ENCODE results near the gene EIF3I. TPM values are rescaled to one million over a fixed set of nuclear protein-coding genes. Genes with fewer than 3 reads are reported as not detected.

The EIF3I gene
- total and polyA plus RNA-seq, 2 of the 13 experiments (the other 11 are each of a cell fraction or from before 2014, with no cell fraction given) = 210 to 223 TPM

DNA sequence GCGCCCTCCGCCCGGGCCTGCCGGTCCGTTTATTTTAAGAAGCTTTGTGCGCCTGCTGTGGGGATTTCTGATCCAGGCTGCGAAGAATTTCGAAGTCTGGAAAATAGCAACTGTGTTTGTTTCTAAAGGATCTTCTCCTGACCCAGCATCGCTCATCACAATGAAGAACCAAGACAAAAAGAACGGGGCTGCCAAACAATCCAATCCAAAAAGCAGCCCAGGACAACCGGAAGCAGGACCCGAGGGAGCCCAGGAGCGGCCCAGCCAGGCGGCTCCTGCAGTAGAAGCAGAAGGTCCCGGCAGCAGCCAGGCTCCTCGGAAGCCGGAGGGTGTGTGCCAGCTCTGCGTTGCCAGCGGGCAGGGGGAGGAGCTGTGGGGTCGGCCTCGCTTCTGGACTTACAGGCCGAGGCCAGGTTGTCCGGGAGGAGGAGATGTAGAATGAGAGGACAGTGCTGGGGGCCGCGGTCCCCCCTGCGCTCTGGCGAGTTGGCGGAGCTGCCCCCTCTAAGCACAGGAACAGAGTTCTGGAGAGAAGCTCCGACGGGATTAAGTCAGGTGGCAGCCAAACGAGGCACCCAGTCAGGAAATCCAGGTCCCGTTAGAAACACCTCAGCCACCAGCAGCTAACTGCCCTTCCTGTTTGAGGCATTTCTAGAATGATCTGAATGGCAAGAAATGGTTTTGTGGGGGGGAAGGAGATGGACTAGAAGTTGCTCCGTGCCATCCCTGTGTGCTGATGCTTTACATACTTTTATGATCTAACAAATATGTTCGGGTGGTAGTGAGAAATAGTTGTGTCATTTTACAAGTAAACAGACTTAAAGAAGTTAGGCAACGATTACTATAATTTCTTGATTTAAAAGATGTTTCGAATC is 41.8 kb upstream of the EIF3I start:
- intact Hi-C loops (cut with micrococcal nuclease; ENCODE audit: unreplicated experiment) = no loop called here
- ChIA-PET POLR2A (interaction anchor here (1.2 to 2.7 kb wide), 13 partner anchors 18 to 214 kb away, joined by 3 to 38 read pairs (median 8); partner anchors contain the start of genes BSDC1, CCDC28B, EIF3I and HDAC1), CTCF (ENCODE audit: low intra/inter-chr PET ratio, low total read pairs) (no interaction called here)
- BruUV-seq (replicated peaks) = no TSS peak
- WGBS (ENCODE audit: low lambda C conversion rate) = 6% methylated on average over 35 of the region's 36 CpGs
- H3K79me2 ChIP-seq (ENCODE audit: insufficient read depth, low read length) = peaks cover 40% of the 10 kb centered on the region
- H3K4me1 ChIP-seq (ENCODE audit: insufficient read depth, low read length) = peaks cover 67% of the 10 kb centered on the region
- H3K9ac ChIP-seq (ENCODE audit: insufficient read depth, low read depth, low read length) = peak overlapping the region; percentile 84
- FAIRE-seq (no peak), DNase-seq (ENCODE audit: low spot score) (peak; percentile 18), ATAC-seq (peak; percentile 43)
- peaks cover 2% of the 10 kb centered on the region; the same call in 1 of the 2 replicates for H4K20me1 ChIP-seq (ENCODE audit: insufficient read depth, low read length)
- no peaks in the 10 kb centered on the region for H3K27me3 ChIP-seq (ENCODE audit: control insufficient read depth in 1 of 2, insufficient read depth in 2 of 2, low read length in 2 of 2)
- peaks cover 8 to 26% of the 10 kb centered on the region in 2 experiments; a peak in 4 of 5 replicates for H3K36me3 ChIP-seq (replicated peaks in 1 of 2; ENCODE audit: control insufficient read depth in 1 of 2, insufficient read depth in 2 of 2, low read length in 2 of 2)
- H3K27ac ChIP-seq (ENCODE audit: extremely low read length, insufficient read depth, low read length) = peak overlapping the region; percentile 87
- peak overlapping the region; percentile 58 to 76 (median 61) for H3K4me3 ChIP-seq (replicated peaks in 1 of 3; ENCODE audit: insufficient read depth in 1 of 3, low read depth in 2 of 3, low read length in 3 of 3)
- no peak overlapping the region for H2AFZ ChIP-seq (ENCODE audit: low read length)
- H3K4me2 ChIP-seq (ENCODE audit: low read depth, low read length) = peak overlapping the region; percentile 80
- in situ Hi-C loops (cut with HindIII; ENCODE audit: extremely low pct_ligation_motif_present, low pct_unique_long_range_greater_than_20kb) = no loop called here
- H3K9me3 ChIP-seq (ENCODE audit: low read length) = no peaks in the 10 kb centered on the region
- TF ChIP-seq, protein P1, sequence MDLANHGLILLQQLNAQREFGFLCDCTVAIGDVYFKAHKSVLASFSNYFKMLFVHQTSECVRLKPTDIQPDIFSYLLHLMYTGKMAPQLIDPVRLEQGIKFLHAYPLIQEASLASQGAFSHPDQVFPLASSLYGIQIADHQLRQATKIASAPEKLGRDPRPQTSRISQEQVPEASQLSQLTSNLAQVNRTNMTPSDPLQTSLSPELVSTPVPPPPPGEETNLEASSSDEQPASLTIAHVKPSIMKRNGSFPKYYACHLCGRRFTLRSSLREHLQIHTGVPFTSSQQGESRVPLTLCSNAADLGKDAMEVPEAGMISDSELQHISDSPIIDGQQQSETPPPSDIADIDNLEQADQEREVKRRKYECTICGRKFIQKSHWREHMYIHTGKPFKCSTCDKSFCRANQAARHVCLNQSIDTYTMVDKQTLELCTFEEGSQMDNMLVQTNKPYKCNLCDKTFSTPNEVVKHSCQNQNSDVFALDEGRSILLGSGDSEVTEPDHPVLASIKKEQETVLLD (CRISPR knock-in tag; IDR thresholded peaks at IDR 0.05; ENCODE audit: low read depth) = no peak
- 0 out of 2 replicates have a peak, but pooled peaks have one; percentile 40 for TF ChIP-seq ZFP1 (CRISPR knock-in tag; IDR thresholded peaks at IDR 0.05)
- TF ChIP-seq, protein P2, sequence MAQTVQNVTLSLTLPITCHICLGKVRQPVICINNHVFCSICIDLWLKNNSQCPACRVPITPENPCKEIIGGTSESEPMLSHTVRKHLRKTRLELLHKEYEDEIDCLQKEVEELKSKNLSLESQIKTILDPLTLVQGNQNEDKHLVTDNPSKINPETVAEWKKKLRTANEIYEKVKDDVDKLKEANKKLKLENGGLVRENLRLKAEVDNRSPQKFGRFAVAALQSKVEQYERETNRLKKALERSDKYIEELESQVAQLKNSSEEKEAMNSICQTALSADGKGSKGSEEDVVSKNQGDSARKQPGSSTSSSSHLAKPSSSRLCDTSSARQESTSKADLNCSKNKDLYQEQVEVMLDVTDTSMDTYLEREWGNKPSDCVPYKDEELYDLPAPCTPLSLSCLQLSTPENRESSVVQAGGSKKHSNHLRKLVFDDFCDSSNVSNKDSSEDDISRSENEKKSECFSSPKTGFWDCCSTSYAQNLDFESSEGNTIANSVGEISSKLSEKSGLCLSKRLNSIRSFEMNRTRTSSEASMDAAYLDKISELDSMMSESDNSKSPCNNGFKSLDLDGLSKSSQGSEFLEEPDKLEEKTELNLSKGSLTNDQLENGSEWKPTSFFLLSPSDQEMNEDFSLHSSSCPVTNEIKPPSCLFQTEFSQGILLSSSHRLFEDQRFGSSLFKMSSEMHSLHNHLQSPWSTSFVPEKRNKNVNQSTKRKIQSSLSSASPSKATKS (CRISPR knock-in tag; IDR thresholded peaks at IDR 0.05) = peak; percentile 10; the same call in 1 of the 2 replicates
- TF ChIP-seq, protein P3, sequence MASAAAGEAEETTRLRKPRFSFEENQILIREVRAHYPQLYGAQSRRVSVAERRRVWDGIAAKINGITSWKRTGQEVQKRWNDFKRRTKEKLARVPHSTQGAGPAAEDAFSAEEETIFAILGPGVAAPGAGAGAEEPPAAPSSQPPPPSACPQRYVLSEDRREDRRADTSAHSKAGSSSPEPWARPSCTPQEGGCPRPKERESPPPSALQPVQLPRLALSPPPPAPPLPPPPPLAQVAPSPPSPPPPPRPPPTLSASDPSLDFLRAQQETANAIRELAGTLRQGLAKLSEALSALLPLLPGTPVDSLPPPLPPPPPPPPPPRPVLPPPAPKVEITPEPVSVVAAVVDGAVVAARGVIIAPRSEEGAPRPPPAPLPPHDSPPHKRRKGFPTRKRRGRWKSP (CRISPR knock-in tag; IDR thresholded peaks at IDR 0.05) = peak; percentile 8; the same call in 1 of the 2 replicates
- TF ChIP-seq GABPA (IDR thresholded peaks at IDR 0.05; ENCODE audit: low read depth, low read length) = no peak
- TF ChIP-seq GABPA (CRISPR knock-in tag; IDR thresholded peaks at IDR 0.05; ENCODE audit: low read depth) = peak; percentile 19; the same call in 1 of the 2 replicates
- TF ChIP-seq ZNF558 (CRISPR knock-in tag; IDR thresholded peaks at IDR 0.05; ENCODE audit: borderline replicate concordance) = 0 out of 2 replicates have a peak, but pooled peaks have one; percentile 6
- no peak for TF ChIP-seq SNAPC2 (CRISPR knock-in tag; IDR thresholded peaks at IDR 0.05)
- TF ChIP-seq ZNF121 (CRISPR knock-in tag; IDR thresholded peaks at IDR 0.05) = peak; percentile 10; the same call in 1 of the 2 replicates
- TF ChIP-seq KMT2A (CRISPR knock-in tag; IDR thresholded peaks at IDR 0.05) = peak; percentile 78
- TF ChIP-seq ZNF619 (CRISPR knock-in tag; IDR thresholded peaks at IDR 0.05) = peak; percentile 41; the same call in 1 of the 2 replicates
- TF ChIP-seq, protein P4, sequence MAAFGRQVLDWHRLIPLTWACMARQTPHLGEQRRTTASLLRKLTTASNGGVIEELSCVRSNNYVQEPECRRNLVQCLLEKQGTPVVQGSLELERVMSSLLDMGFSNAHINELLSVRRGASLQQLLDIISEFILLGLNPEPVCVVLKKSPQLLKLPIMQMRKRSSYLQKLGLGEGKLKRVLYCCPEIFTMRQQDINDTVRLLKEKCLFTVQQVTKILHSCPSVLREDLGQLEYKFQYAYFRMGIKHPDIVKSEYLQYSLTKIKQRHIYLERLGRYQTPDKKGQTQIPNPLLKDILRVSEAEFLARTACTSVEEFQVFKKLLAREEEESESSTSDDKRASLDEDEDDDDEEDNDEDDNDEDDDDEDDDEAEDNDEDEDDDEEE (CRISPR knock-in tag; IDR thresholded peaks at IDR 0.05) = peak; percentile 10; the same call in 1 of the 2 replicates
- TF ChIP-seq DPF2 (CRISPR knock-in tag; IDR thresholded peaks at IDR 0.05; ENCODE audit: borderline replicate concordance, low read depth) = no peak
- 0 out of 2 replicates have a peak, but pooled peaks have one; percentile 47 for TF ChIP-seq CC2D1A (CRISPR knock-in tag; IDR thresholded peaks at IDR 0.05)
- peak; percentile 33 for TF ChIP-seq NAIF1 (CRISPR knock-in tag; IDR thresholded peaks at IDR 0.05; ENCODE audit: borderline replicate concordance)
- TF ChIP-seq NR2F2 (IDR thresholded peaks at IDR 0.05; ENCODE audit: borderline replicate concordance, low read depth) = peak; percentile 3; the same call in 1 of the 2 replicates
- TF ChIP-seq ARHGAP35 (CRISPR knock-in tag; IDR thresholded peaks at IDR 0.05; ENCODE audit: borderline replicate concordance) = no peak

Data from HepG2 (cell line).